Measurements from ENCODE around the gene KLHDC8A. TPM values are rescaled to one million over a fixed set of nuclear protein-coding genes. Genes with fewer than 3 reads are reported as not detected.

KLHDC8A gene
- total RNA-seq, 2 donors from 2014 or later = 0.24 TPM; not detected in 1

DNA sequence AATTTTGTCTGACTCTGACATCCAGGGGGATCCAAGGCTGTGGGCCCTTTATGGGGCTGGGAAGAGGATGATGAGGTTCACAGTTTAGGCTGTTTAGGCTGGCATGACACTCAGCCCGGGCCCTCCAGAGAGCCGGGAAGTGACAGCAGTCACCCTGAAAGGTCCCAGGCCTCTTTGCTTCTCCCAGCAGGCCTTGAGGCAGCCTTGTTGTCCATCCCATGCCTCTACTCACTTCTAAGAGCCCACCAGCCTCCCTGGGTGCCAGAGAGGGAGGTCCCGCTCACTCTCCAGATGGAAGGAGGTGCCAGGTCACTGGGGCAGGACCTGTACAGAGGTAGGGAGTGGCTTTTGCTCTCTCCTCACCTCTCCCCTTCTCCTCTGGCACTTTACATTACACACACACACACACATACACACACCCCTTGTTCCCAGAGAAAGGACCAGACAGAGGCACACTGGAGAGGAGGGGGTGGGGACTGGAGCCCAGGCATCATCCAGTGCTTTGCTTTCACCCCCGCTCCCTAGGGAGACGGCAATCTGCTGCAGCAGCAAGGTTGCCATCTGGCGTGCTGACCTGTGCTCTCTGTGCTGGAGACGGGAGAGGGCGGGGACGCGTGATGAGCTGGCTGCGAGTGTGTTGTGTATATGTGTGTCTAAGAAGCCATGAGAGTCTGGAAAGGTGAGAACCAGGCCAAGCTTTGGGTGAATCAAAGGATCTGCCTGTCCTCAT lies 4.6 kb downstream of the KLHDC8A start:
- TF ChIP-seq, protein P1, sequence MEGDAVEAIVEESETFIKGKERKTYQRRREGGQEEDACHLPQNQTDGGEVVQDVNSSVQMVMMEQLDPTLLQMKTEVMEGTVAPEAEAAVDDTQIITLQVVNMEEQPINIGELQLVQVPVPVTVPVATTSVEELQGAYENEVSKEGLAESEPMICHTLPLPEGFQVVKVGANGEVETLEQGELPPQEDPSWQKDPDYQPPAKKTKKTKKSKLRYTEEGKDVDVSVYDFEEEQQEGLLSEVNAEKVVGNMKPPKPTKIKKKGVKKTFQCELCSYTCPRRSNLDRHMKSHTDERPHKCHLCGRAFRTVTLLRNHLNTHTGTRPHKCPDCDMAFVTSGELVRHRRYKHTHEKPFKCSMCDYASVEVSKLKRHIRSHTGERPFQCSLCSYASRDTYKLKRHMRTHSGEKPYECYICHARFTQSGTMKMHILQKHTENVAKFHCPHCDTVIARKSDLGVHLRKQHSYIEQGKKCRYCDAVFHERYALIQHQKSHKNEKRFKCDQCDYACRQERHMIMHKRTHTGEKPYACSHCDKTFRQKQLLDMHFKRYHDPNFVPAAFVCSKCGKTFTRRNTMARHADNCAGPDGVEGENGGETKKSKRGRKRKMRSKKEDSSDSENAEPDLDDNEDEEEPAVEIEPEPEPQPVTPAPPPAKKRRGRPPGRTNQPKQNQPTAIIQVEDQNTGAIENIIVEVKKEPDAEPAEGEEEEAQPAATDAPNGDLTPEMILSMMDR (IDR thresholded peaks at IDR 0.05) = no peak
- Histone ChIP-seq H3K36me3 (no peaks in the 10 kb centered on the region), H3K4me1 (peaks cover 0 to 7% of the 10 kb centered on the region in 2 donors), H3K27me3 (no peaks in the 10 kb centered on the region), H3K27ac (no peak overlapping the region), H3K9me3 (no peaks in the 10 kb centered on the region), H3K4me3 (no peak overlapping the region)
- DNase-seq (ENCODE audit: low spot score) = no peak

DNA sequence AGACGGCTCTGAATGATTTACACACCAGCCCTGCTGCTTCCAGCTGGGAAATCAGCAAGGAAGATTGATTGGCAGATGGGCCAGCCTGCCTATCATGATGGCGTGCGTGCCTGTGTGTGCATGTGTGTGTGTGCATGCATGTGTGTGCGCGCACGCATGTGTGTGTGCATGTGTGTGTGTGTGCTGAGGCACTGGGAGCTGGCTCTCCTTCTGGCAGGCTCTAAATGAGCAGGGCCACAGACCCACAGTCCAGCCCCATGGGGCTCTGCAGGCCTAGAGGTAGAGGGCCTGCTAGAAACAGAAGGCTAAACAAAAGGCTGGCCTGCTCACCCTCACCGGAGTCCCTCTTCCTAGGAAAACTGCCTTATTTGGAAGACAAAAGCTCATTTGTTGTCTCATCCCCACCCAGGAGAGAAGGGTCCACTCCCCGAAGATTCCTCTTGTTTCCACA lies 6.0 kb downstream of the KLHDC8A start:
- H3K4me3 ChIP-seq = no peak overlapping the region
- TF ChIP-seq, protein P1 (IDR thresholded peaks at IDR 0.05) = no peak
- no peaks in the 10 kb centered on the region for H3K36me3 ChIP-seq
- no peaks in the 10 kb centered on the region for H3K4me1 ChIP-seq
- H3K9me3 ChIP-seq = no peaks in the 10 kb centered on the region
- H3K27ac ChIP-seq = no peak overlapping the region
- no peaks in the 10 kb centered on the region for H3K27me3 ChIP-seq
- no peak for DNase-seq (ENCODE audit: low spot score)

DNA sequence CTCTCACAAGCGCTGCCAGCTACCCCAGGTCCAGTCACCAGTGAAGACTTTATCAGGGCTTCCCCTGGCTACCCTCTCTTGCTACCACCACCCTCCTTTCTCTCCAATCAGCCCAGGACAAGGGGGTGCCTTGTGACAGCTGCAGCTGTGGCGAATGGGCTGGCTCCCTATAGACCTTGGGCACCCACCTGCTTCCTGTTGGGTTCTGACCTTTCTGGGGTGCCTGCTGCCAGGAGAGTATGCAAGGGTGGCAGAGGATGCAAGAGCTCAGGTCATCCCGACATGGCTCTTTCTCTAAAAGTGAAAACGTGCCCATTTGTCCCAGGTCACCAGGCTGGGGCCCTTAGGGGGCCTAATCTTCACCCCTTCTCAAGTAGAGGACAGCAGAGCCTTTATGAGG lies 6.6 kb downstream of the KLHDC8A start:
- TF ChIP-seq, protein P1 (IDR thresholded peaks at IDR 0.05) = no peak

DNA sequence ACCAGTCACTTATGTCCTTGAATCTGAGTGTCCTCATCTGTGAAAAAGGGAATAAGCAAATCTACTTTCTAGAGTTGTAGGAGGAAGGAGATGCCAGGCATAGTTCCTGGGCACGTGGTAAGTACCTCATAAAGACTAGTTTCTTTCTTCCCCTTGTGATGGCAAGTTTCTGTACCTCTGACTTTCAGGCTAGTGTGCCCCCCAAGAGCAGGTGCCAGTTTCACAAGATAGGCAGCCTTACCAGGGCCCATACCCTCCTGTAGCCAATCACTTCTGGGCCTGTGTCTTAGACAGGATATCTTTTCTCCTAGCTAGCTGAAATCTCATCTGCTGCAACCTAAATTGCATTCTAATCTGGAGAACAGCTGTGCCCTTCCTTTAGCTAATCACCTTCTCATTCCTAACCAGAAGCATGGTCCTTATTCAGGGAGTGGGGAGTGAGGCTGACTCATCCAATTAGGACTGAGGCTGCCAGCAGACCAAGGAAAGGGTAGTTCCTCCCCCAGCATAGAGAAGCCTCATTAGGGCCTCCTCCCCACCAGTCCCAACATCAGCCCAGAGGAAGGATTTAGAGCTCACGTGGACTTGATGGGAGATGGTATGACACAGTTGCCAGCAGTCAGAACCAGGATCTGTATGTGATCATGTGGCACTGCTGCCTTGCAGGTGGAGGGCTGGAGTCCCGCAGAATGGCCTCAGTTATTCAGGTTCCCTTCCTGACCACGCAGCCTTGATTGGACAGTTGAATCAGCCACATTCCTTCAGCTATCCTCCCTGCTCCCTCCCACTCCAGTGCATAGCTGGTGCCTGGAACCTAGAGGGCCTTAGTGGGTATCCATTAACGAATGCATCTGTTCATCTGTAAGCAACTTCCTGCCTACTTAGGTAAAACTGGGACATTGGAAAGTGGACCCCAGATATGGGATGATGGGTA lies 7.9 kb downstream of the KLHDC8A start:
- TF ChIP-seq, protein P1 (IDR thresholded peaks at IDR 0.05) = no peak
- no peak overlapping the region for H3K4me3 ChIP-seq
- no peak overlapping the region for H3K27ac ChIP-seq
- no peak for DNase-seq (ENCODE audit: low spot score)
- H3K27me3 ChIP-seq = peaks cover 0 to 10% of the 10 kb centered on the region in 2 donors
- H3K9me3 ChIP-seq = no peaks in the 10 kb centered on the region
- H3K4me1 ChIP-seq = peaks cover 0 to 8% of the 10 kb centered on the region in 2 donors
- no peaks in the 10 kb centered on the region for H3K36me3 ChIP-seq

More for the DNA sequence above, 6.6 kb downstream of the KLHDC8A start:
- Histone ChIP-seq H3K4me3 (no peak overlapping the region), H3K4me1 (no peaks in the 10 kb centered on the region), H3K9me3 (no peaks in the 10 kb centered on the region), H3K36me3 (no peaks in the 10 kb centered on the region), H3K27me3 (no peaks in the 10 kb centered on the region), H3K27ac (no peak overlapping the region)
- DNase-seq (ENCODE audit: low spot score) = no peak

DNA sequence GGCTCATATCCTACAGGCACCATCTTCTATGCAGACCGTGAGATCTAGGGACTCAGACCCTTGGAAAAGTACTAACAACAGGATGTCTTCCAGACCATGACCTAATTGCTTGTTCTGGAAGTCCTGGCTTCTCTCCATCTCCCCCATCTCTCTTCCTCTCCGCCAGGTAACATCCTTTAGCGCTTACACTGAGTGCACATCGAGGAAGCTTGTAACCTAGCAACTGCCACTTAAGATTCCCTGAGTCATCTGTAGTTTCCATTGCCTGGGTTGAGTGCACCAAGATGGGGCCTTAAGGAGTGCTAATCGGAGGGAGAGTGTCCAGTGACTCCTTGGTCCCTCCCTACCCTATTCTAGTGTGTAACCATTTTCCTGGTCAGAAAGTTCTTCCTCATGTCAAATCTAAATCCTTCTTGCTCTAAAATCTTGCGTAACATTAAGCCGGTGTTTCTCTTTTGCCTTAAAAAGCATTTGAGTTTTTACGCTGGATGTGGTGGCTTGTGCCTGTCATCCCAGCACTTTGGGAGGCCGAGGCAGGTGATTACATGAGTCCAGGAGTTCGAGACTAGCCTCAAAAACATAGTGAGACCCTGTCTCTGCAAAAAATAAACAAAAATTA lies 9.7 kb downstream of the KLHDC8A start:
- TF ChIP-seq, protein P1 (IDR thresholded peaks at IDR 0.05) = no peak
- Histone ChIP-seq H3K9me3 (no peaks in the 10 kb centered on the region), H3K4me1 (peaks cover 0 to 15% of the 10 kb centered on the region in 2 donors), H3K36me3 (no peaks in the 10 kb centered on the region), H3K27me3 (peaks cover 0 to 19% of the 10 kb centered on the region in 2 donors), H3K4me3 (no peak overlapping the region), H3K27ac (no peak overlapping the region)
- no peak for DNase-seq (ENCODE audit: low spot score)

Data from right atrium auricular region (tissue), 2 donors.